EH (cell line): Measurements from ENCODE around the gene OR5AU1.

Experiments used
- DNase-seq: peaks from one replicate; pipeline ENCODE4 v3.0.0-alpha.2; 2015; ENCODE audit warnings: low read depth

The OR5AU1 gene

GRCh38 chr14:21107283-21107800 lies 48.5 kb downstream of the OR5AU1 start:
- DNase-seq = no peak

DNA sequence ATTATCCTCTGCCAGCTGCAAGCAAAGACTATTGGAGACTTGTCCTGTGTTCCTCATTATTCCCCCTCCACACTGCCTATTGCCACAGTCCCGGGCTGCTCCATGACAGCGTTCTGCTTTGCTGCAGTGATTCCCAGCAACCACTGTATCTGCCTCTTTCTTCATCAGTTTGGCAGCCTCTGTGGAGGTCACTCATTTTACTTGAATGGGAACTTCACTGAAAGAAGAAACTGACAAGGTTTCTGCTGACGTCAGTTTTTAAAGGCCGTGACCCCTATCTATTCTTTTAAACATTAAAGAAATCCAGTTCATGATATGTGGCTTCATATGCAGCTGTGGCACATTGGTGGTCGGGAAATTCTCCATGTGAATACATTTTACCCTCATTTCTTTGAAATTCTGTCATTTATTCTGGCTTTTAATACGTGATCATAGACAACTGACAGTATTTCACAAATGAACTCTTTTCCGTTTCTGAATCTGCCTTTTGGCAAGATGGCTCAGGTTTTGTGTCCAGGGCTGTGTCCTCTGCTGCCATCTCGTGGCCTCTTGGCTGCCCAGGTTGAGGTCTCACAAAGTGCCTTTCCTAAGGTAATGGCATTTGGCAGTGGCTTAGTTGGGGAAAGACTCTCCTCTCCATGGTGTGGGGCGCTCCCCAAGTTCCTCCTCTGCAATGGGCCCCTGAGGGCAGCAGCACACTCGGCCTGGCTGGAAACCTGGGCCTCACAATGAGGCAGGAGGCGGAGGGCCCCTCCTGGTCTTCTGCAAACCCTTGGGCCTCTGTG lies 49.2 kb downstream of the OR5AU1 start:
- peak; percentile 74 for DNase-seq

- no peak for DNase-seq
Observed at GRCh38 chr14:21106176-21106497, 49.7 kb downstream of the OR5AU1 start.

GRCh38 chr14:21105095-21105494 lies 50.8 kb downstream of the OR5AU1 start:
- no peak for DNase-seq
